ENCODE results near the gene RNU6-8. TPM values are rescaled to one million over a fixed set of nuclear protein-coding genes. Genes with fewer than 3 reads are reported as not detected.

The RNU6-8 gene
- total and polyA plus RNA-seq, 7 donors: not detected

- H3K9me3 ChIP-seq: no peaks in the 10 kb centered on the region
- peak overlapping the region; percentile 78 to 87 (median 84) for H3K27ac ChIP-seq
- DNase-seq: peak; percentile 90
- TF ChIP-seq EP300 (IDR thresholded peaks at IDR 0.05) (no peak), POLR2AphosphoS5 (IDR thresholded peaks at IDR 0.05) (peak in 3 of 4 donors; percentile 29 to 55 (median 46)), POLR2A (IDR thresholded peaks at IDR 0.05) (no peak)
- no peaks in the 10 kb centered on the region for H3K27me3 ChIP-seq
- no peaks in the 10 kb centered on the region for H3K36me3 ChIP-seq
- peaks cover 0 to 12% (median 9%) of the 10 kb centered on the region in 4 donors for H3K4me1 ChIP-seq
- WGBS, 2 donors: 0% methylated on average over 46 of the region's 46 CpGs
- H3K4me3 ChIP-seq: peak overlapping the region; percentile 64 to 68 (median 65)
- intact Hi-C loops (cut with DNase I): loop anchor here (1.0 to 5.0 kb wide), 5 partner anchors 51 to 639 kb away; partner anchors contain the start of genes ARHGAP5 and NUBPL
These were observed 1.8 kb downstream of the RNU6-8 start for GRCh38 chr14:32201193-32201815.

DNA sequence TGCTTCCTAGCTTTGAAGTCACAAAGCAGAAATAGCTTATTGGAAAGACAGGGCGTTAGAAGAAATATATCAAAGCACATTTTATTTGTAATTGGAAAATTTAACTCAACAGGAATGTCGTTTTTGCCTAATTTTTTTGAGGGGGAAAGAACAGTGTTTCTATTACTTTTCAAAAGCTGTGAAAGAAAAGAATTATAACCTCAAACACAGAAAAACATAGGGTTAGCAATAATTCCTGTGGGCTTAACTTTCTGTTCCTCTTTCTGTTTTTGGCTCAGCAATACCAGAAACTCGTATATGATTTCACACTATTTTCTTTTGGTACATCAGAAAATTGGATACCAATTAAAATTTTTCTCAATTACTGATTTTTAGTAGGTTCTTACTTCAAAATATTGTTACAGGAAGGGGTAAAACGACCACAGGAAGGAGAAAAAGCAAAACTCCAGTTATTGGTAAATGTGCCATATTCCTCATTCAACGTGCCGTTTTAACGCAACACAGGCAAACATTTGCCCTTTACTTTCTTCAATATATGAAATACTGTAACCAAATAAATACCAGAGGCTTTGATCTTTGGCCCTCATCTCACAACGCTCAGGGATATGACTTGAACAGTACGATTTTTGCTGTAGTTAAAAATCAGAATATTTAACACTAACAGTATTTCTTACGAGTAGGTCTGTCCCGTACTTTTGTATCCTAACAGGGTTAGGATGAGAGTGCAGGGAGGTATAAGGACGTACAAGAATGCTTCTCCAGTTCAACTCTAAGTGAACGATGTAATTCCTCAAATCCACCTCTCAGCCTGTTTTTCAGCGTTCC lies 2.5 kb downstream of the RNU6-8 start:
- no peak for DNase-seq
- WGBS, 2 donors: 5 to 8% methylated on average over 14 of the region's 14 CpGs
- H3K27ac ChIP-seq: peak overlapping the region; percentile 78 to 87 (median 84)
- no peaks in the 10 kb centered on the region for H3K9me3 ChIP-seq
- TF ChIP-seq POLR2AphosphoS5 (IDR thresholded peaks at IDR 0.05): no peak
- TF ChIP-seq POLR2A (IDR thresholded peaks at IDR 0.05): no peak
- TF ChIP-seq EP300 (IDR thresholded peaks at IDR 0.05): no peak
- no peak for TF ChIP-seq CTCF (IDR thresholded peaks at IDR 0.05)
- no peaks in the 10 kb centered on the region for H3K36me3 ChIP-seq
- peaks cover 0 to 12% (median 9%) of the 10 kb centered on the region in 4 donors for H3K4me1 ChIP-seq
- peak overlapping the region; percentile 64 to 68 (median 65) for H3K4me3 ChIP-seq
- no peaks in the 10 kb centered on the region for H3K27me3 ChIP-seq
- intact Hi-C loops (cut with DNase I): loop anchor here (1.0 to 5.0 kb wide), 5 partner anchors 52 to 638 kb away; partner anchors contain the start of genes ARHGAP5 and NUBPL

GRCh38 chr14:32197919-32198318 lies 5.2 kb downstream of the RNU6-8 start:
- DNase-seq: no peak
- Histone ChIP-seq H3K36me3 (no peaks in the 10 kb centered on the region), H3K27ac (no peak overlapping the region), H3K4me1 (peaks cover 0 to 11% (median 9%) of the 10 kb centered on the region in 4 donors), H3K27me3 (no peaks in the 10 kb centered on the region), H3K9me3 (no peaks in the 10 kb centered on the region), H3K4me3 (no peak overlapping the region)
- WGBS, 2 donors: 65 to 68% methylated on average over 1 of the region's 1 CpG
- TF ChIP-seq EP300 (IDR thresholded peaks at IDR 0.05) (no peak), CTCF (IDR thresholded peaks at IDR 0.05) (no peak), POLR2AphosphoS5 (IDR thresholded peaks at IDR 0.05) (no peak), POLR2A (IDR thresholded peaks at IDR 0.05) (no peak)
- intact Hi-C loops (cut with DNase I): no loop called here

GRCh38 chr14:32195636-32196035 lies 7.4 kb downstream of the RNU6-8 start:
- Histone ChIP-seq H3K36me3 (no peaks in the 10 kb centered on the region), H3K9me3 (no peaks in the 10 kb centered on the region), H3K4me3 (no peak overlapping the region), H3K27ac (no peak overlapping the region), H3K4me1 (peaks cover 0 to 2% (median 0%) of the 10 kb centered on the region in 4 donors), H3K27me3 (no peaks in the 10 kb centered on the region)
- intact Hi-C loops (cut with DNase I): no loop called here
- no peak for TF ChIP-seq CTCF (IDR thresholded peaks at IDR 0.05)
- 41 to 44% methylated on average over 1 of the region's 1 CpG for WGBS, 2 donors
- DNase-seq: no peak

DNA sequence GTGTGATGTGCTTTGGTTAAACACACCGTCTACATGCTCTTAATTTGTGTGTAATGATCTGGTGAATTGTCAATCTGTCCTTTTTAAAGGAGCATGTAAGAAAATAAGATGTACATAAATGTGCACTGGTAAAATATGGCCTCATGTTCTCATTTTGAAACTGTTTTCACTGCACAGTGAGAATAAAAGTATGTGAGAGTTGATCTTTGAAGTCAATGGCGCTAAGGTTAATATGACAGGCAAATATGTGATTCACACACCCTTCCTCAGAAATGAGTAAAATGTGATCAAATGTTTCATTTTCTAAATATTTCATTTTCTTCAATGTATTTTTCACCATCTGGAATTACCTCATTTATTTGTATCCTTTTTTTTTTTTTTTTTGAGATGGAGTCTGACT lies 9.5 kb downstream of the RNU6-8 start:
- 88 to 90% methylated on average over 2 of the region's 2 CpGs for WGBS, 2 donors
- DNase-seq: no peak
- Histone ChIP-seq H3K4me3 (no peak overlapping the region), H3K4me1 (no peaks in the 10 kb centered on the region), H3K9me3 (no peaks in the 10 kb centered on the region), H3K36me3 (no peaks in the 10 kb centered on the region), H3K27me3 (no peaks in the 10 kb centered on the region), H3K27ac (no peak overlapping the region)
- no peak for TF ChIP-seq EP300 (IDR thresholded peaks at IDR 0.05)
- no peak for TF ChIP-seq POLR2AphosphoS5 (IDR thresholded peaks at IDR 0.05)
- no peak for TF ChIP-seq POLR2A (IDR thresholded peaks at IDR 0.05)
- TF ChIP-seq CTCF (IDR thresholded peaks at IDR 0.05): no peak
- intact Hi-C loops (cut with DNase I): no loop called here

All from sigmoid colon (tissue), 7 donors.